NCI-H2081 treated with DMSO at 0.1 percent for 48 hours (cell line): Measurements from ENCODE around the gene EXOSC1.
"Not testable (repeated sequence)": the region's sequence is repeated elsewhere in the genome, so short reads cannot be mapped to it uniquely, and the experiment has no call there.

Source experiments
- DNase-seq: peaks from one replicate; lab custom pipeline; 2025; lab: John Stamatoyannopoulos, UW

EXOSC1 gene

DNA sequence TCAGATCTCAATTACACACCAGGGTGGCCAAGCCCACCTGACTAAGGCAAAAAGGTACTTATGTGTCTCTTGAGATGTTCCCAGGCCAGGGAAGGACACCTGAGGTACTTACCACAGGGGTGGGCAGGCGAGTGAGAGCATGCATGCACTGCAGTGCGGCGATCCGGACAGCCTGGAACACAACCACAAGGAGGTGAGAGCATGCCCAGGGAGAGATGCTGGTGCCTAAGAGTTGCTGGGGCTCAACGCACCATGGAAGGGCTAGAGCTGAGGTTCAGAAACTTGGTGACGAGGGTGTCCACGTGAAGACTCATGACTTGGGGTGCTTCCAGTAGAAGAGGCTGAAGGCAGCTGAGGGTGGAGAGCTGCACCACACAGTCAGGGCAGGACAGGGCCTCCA, 13.3 kb upstream of the EXOSC1 start:
- no peak for DNase-seq

DNA sequence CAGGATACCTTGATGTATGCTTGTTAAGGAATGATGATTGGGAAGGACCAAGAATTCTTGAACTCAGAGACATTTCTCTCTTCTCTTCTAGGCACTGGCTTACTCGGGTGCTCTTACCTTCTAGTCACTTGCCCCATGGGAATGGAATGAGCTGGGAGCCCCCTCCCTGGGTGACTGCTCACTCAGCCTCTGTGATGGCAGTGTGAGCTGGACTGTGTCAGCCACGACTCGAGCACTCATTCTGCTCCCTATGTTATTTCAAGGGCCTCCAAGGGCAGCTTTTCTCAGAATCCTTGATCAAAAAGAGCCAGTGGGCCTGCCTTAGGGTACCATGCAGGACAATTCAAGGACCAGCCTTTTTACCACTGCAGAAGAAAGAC, 10.9 kb upstream of the EXOSC1 start:
- DNase-seq, result no peak

DNA sequence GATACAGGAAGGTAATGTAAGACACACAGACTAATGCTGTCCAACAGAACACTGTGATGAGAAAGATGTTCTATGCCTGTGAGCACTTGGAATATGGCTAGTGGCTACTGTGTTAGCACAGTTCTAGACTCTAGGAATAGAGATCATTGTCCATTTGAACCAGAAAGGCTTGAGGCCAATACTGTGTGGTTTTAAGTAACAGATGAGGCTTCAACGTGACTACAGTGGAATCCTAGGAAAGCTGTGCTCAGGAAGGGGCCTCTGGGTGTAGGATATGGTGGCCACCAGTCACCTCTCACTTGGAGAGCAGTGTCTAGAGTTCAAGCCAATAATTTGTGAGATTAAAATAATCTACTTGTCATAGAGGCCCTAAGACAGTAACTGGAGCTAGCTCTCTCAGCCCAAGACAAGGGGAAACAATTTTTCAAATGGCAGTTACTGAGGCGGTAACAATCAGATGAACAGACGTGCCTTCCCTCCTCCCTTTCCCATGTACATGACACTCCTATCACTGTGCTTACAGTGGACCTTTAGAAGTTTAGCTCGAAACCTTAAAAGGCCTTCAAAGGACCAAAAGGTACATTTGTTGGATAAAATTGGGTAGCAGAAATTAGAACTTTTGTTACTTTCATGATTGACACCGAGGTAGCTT, 10.4 kb upstream of the EXOSC1 start:
- DNase-seq, result no peak

DNA sequence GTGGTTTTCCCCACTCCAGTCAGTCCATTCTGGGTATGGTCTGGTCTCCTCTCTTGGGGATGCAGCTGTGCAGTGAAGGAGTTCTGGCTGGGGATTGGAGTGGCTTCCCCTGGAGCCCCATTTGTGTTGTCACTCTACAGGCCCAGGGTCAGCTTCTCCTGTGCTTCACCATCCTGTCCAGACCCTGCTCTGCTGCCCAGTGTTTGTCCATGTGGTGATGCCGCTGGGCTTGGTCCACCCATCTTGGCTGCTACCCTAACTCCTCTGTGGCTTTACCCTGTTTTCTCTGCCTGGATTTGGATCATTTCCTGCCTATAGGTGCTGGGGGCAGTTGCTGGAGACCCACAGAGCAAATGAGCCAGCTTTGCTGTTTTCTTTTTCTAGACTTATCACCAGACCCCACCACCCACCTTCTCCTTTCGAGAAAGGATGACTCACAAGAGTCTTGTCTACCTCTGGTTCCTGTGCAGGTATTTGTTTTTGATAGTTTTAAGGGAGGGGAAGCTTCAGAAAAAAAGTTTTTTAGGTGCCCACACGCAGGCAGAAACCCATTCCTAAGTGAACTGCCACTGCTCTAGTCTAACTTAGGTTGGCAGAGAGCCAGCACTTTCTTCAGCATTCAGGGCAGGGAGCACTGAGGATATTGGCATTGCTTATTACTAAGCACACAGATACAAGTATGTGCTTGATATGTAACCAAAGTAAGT, 8.7 kb upstream of the EXOSC1 start:
- DNase-seq, result no peak

DNA sequence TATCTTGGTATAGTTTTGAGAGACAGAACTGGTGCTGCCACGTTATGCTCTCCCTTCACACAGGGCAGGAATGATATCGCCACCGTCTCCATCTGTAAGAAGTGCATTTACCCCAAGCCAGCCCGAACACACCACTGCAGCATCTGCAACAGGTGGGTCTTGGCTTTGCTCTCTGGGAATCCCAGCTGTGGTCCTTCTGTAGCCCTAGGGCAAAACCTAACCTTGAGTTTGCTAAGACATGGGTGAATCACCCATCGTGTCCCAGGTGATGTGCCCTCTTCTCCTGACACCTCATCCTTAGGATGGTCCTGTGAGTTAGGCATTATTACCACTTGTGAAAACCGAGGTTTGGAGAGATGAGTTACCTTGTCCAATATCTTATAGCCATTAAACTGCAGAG, 6.5 kb upstream of the EXOSC1 start:
- no peak for DNase-seq

DNA sequence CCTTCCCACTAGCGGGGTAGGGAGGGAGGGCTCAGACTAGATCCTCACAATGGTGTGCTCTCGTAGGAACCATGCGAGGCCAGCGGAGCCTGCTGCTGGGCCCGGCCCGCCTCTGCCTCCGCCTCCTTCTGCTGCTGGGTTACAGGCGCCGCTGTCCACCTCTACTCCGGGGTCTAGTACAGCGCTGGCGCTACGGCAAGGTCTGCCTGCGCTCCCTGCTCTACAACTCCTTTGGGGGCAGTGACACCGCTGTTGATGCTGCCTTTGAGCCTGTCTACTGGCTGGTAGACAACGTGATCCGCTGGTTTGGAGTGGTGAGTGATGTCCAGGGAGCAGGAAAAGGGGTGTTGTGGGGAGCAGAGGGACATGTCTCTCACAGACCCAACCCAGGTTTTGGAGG, 5.8 kb upstream of the EXOSC1 start:
- DNase-seq, result no peak

DNA sequence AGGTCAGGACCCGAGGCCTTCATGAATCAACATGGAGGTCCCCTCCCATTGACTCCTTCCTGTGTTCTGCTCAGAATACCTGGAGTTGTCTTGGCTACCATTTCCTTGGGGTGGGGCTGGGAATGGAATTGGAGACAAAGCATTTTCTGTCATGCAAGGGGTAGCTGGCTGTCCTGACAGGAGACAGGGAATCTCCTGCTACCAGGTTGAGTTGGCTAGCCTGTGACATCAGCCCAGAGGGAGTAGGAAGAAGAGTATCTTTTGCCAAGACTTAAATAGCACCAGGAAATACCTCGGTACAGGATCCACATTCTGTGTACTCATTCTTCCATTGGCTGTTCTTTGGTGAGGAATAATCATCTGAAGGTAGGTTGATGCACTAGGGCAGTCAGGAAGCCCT, 5.0 kb upstream of the EXOSC1 start:
- no peak for DNase-seq

DNA sequence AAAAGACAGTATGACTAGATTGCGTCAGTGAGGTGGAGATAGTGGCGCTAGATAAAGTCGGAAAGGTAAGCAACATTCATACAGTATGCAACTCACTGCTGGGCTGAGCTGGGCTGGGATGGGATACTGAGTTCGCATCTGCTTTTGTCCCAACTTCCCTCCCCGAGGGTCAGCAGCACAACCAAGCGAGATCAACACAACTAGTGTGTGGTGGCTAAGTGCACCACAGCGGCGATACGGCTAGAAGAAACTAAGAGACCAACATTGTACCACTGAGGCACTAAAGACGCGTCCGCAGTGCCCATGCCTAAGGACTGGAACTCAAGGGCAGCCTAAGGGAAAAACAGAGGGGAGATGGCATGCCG, 467 bp downstream of the EXOSC1 start:
- DNase-seq, result no peak

DNA sequence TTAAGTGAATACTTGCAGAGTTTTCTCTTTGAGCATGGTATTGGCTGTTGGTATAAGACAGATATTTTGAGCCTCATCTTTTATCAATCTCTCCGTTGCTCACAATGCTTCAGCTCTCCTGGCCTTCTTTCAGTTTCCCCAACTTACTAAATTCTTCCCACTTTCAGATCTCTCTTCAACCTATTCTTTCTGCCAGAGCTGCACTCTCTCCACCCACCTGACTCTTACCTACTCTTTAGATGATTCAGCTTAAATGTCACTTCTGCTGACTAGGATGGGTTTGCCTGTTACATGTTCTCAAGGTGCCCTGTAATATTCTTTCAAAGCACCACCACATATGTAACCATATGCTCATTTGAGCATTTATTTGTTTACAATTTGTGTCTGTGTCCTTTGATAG, 1.6 kb downstream of the EXOSC1 start:
- DNase-seq, result no peak

DNA sequence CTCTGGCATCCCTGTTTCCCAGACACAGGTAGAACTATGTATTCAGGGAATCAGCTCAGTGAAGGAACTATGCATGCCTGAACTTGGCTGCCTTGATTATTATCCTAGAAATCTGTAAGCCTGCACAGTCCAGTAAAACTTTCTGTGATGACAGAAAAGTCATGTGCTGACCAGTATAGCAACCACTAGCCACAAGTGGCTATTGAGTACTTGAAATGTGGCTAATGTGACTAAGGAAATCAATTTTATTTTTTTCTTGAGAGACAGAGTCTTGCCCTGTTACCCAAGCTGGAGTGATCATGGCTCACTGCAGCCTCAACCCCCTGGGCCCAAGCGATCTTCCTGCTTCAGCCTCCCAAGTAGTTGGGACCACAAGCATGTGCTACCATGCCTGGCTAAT, 3.5 kb downstream of the EXOSC1 start:
- DNase-seq, result no peak

DNA sequence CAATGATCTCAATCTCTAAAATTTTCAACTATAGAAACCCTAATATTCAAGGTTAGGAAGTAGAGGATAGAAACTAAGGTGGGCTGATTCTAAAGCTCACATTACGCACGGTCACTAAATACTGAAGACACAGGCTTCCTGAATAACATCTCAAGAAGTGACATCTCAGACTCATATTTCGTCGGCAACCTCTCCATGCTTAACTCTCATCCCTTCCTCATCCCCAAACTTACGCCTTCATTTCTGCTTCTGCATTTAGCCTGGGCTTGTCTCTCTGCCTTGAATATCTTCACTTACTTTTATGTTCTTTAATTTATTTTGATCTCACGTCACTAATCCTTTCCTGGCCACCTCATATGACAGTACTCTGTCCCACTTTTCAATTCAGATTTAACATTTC, 10.6 kb downstream of the EXOSC1 start:
- DNase-seq, result no peak

DNA sequence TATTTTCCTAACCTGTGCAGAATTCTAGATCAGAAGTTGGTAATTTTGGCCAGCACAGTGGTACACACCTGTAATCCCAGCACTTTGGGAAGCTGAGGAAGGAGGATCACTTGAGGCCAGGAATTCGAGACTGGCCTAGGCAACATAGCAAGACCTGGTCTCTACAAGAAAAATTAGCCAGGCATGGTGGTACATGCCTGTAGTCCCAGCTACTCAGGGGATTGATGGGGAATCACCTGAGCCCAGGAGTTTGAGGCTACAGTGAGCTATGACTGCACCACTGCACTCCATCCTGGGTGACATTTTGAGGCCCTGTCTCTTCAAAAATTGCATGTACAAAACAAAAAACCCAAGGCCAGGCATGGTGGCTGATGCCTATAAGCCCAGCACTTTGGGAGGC, 11.2 kb downstream of the EXOSC1 start:
- DNase-seq, result no peak

DNA sequence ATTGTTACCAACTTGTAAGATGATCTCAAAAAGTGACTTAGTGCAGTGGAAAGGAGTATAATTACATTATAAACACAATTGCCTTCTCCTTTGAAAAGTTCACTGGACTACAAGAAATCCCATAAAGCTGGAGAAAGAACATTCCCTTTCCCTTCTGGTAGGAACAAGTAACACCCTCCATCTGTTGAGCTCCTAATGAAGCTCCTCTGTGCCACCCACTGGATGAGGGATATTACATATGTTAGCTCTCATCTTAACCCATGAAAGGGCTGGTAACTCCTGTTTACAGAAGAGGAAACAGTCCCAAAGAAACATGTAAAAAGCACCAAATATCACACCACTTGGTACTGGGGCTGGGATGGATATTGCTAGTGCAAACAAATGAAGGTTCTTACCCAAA, 11.8 kb downstream of the EXOSC1 start:
- no peak for DNase-seq

DNA sequence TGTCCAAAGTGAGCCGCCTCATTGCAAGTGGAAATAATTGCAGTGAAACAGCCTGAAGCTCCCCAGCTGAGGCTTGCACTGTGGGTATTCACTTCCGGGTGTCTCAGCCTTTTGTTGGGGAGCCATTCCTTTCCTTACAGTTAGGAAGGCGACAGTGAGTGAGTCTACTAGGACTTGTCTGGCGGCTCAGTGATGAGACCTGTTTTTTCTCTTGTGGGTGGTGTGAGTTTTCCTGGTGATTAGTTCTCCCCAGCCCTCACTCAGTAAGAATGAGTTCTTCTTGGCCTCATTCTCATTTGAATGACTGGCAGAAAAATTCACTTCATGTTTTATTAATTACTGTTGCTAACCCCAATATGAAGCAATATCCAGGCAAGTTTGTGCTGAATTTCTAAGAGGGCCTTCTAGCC, 17.2 kb downstream of the EXOSC1 start:
- DNase-seq, result no peak

DNA sequence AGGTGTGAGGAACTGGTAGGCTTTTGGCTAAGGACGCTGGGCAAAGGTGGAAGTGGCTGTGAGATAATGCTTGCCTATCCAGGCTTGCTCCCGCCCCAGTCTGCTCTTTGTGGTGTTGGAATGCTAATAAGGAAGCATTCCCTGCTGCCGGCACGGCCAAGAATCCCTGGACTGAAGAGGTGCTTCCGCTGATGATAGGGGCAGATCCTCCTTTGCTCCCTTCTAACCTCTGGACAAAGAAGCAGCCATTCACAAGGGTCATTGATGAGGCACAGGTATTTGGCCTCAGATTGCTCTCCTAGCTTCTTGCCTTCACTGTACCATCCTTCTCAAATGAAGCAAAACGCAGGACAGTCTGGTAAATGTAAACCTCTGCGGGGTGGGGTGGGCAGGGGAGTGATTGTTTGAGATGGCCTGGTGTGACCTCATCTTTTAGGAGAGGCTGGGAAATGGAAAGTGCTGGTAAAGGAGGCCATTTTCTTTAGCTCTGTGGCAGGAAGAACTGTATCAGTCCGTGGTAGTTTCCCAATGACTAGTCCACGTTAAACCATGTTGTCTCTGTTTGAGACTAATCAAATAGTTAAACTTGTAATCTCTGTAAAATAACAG, 18.1 kb downstream of the EXOSC1 start:
- DNase-seq, result no peak

DNA sequence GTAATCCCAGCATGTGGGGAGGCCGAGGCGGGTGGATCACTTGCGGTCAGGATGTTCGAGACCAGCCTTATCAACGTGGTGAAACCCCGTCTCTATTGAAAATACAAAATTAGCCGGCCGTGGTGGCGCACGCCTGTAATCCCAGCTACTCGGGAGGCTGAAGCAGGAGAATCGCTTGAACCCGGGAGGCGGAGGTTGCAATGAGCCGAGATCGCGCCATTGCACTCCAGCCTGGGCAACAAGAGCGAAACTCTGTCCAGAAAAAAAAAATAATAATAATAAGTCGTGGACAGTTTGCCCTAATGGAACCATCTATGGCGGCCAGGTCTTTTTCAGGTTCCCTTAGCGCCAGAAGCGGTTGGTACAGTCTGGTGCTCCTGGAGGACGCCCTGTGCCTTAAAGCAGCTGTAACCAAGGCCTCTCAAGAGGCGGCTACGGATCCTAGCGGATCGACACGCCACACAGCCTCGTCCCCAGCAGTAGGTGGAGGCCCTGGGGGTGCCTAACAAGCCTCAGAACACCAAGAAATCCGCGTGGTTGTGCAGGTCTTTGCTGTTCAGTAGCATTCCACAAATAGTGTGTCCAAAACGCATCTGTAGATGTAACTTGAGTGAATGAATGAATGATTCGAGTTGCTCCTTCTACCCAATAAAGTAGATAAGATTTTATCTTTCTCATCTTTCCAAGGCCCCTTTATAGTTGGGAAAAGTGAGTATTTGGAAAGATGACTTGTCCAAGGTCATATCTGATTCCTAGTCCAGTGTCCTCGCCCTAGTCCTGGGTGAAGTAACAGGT, 18.8 kb downstream of the EXOSC1 start:
- no peak for DNase-seq

DNA sequence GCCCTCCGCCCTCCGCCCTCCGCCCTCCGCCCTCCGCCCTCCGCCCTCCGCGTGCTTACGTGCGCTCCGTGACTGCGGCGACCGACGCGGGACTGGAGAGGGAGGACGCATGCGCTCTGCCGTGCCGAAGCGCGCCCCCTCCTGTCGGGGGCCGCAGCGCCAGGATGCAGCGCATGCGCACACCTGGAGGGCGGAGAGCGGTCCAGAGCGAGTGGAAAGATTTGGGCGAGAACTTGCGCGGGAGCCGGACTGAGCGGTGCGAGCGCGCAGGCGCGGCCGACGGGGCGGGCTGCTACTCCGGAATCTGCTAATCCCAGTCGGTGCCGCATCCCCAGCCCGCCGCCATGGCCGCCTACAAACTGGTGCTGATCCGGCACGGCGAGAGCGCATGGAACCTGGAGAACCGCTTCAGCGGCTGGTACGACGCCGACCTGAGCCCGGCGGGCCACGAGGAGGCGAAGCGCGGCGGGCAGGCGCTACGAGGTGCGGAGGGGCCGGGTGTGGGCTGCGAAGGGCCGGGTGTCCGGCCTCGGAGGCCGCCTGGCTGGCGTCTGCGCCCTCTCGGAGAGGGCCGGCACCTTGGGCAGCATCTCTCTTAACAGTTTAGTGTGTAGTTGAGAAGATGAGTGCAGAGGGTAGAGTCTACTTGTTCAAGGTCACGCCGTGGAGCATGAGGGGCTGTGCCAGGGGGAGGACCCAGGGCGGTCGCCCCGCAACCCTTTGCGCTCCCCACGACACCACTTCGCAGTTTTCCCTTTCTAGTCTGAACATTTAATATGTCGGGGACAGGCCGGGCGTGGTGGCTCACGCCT, 19.6 kb downstream of the EXOSC1 start, which contains the start of gene PGAM1:
TSS of gene PGAM1 (plus strand) at position 228 of the 812 bp plus-strand sequence. CDS start at position 345, 117 bp downstream.
- DNase-seq, result peak; percentile 80

DNA sequence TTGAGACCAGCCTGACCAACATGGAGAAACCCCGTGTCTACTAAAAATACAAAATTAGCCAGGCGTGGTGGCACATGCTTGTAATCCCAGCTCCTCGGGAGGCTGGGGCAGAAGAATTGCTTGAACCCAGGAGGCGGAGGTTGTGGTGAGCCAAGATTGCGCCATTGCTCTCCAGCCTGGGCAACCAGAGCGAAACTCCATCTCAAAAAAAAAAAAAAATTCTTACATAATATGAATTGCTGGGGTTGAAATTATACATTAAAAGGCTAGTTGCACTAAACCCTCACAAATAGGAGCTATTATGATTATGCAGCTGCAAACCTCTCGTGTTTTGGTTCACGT, 22.1 kb downstream of the EXOSC1 start:
- not testable (repeated sequence) for DNase-seq

DNA sequence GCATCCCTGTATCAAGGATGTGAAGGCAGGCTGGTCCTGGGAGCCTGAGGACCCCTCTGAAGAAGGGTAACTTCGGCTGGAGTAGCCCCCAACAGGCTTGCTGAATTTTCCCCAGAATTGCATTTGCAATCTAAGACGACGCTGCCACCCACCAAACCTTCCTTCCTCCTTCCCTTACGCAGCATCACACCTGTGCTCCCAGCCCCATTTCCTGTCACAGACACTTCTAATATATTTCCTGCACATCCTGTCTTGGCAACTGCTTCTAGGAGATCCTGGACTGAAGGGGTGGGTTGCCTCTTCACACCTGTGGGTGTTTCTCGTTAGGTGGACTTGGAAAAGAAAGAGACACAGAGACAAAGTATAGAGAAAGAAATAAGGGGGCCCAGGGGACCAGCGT, 29.2 kb downstream of the EXOSC1 start:
- no peak for DNase-seq

DNA sequence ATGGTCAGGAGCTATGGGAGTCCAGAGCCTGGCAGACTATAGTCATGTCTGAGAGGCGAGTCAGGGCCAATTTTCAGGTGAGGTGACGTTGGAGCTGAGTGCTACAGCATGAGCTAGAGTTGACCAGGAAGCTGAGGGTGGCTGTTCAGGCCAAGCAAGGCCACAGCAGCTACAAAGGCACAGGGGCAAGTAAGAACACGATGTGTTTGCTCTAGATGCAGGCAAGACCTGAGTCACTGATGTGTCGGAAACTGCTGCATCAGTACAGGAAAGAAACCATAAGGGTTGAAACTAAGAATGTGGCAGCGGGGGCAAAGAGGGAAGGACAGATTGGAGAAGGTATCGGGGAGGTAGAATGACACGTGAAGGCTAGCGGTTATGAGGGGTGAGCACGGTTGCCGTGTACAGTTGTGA, 32.9 kb downstream of the EXOSC1 start:
- DNase-seq, result no peak

DNA sequence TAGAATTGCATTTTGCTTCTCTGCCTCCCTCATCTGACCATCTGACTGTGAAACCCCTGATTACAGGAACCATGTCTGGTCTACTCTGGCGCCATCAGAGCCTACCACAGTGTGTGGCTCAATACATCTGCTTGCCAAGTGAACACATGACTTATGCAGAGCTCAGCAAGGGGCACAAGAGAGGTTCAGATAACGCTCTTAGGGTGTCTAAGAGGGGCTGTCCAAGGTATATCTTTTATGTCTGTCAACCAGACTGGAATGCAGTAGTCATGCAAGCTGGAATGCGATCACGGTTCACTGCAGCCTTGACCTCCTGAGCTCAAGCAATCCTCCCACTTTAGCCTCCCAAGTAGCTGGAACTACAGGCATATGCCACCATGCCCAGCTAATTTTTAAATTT, 34.4 kb downstream of the EXOSC1 start:
- DNase-seq, result no peak

DNA sequence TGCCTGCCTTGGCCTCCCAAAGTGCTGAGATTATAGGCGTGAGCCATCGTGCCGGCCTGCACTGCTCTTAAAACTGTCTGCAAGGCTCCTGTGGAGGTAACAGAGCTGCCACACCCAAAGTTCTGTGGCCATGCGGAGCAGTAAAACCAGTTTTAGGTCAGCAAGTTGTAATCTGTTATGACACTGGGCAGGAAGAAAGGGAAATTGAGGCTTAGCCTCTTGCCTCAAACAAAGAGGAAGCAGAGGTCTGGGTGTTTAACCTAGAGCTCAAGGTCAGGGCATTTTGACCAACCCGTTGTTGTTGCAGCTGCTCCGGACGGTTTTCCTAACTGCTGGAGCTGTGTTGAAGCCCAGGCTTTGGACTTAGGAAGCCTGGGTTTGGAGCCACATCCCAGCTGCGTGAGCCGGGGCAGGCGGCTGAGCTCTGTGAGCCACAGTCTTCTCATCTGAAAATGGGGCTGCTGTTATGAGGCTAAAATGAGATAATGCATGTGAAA, 37.3 kb downstream of the EXOSC1 start:
- DNase-seq, result no peak
